ENCODE results near the gene PXK.

DNA sequence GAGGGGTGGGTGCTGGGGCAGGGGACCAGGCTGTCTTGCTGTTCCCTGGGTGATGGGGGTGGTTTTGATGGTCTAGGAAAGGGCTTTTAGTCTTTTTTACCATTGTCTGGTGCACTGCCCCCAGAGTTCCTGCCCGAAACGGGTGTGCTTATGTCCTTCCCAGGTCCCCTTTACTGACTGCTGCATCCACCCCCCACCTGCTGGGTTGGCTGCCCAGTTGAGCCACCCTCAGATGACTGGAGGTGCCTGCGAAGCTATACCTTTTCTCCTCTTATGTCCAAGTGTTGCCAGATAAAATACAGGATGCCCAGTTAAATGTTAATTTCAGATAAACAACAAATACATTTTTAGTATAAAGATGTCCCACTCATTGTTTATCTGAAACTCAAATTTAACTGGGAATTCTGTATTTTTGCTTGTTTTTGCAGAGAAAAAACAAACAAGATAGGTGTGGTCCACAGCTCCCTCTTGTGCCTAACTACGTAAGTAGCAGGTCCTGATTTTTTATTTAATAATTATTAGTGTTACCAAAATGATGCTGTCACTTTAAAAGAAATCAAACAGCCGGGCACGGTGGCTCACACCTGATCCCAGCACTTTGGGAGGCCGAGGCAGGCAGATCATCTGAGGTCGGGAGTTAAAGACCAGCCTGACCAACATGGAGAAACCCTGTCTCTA lies 32.7 kb upstream of the PXK start:
- TF ChIP-seq, protein P1, sequence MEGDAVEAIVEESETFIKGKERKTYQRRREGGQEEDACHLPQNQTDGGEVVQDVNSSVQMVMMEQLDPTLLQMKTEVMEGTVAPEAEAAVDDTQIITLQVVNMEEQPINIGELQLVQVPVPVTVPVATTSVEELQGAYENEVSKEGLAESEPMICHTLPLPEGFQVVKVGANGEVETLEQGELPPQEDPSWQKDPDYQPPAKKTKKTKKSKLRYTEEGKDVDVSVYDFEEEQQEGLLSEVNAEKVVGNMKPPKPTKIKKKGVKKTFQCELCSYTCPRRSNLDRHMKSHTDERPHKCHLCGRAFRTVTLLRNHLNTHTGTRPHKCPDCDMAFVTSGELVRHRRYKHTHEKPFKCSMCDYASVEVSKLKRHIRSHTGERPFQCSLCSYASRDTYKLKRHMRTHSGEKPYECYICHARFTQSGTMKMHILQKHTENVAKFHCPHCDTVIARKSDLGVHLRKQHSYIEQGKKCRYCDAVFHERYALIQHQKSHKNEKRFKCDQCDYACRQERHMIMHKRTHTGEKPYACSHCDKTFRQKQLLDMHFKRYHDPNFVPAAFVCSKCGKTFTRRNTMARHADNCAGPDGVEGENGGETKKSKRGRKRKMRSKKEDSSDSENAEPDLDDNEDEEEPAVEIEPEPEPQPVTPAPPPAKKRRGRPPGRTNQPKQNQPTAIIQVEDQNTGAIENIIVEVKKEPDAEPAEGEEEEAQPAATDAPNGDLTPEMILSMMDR (IDR thresholded peaks at IDR 0.05) = peak; percentile 26 to 58 (median 31)
- TF ChIP-seq POLR2A (IDR thresholded peaks at IDR 0.05) (no peak), EP300 (IDR thresholded peaks at IDR 0.05) (no peak), POLR2AphosphoS5 (IDR thresholded peaks at IDR 0.05) (no peak)
